Heart left ventricle (tissue), 16 donors: ENCODE measurements around the gene DOCK9. TPM values are rescaled to one million over a fixed set of nuclear protein-coding genes. Genes with fewer than 3 reads are reported as not detected.
A peak's percentile ranks its signal among the peaks of the same experiment; 100 is the strongest.

Source experiments
- ATAC-seq, 4 donors: fragments of 200-7000 bp; cut with Tn5 transposase; one replicate each; pipeline ENCODE4 v1.9.1; 2020 to 2022; ENCODE audit warnings: moderate library complexity in 4 of 4, mild to moderate bottlenecking in 3 of 4, moderate number of reproducible peaks in 1 of 4
- DNase-seq, 5 donors: peaks; one replicate each; pipeline ENCODE4 v3.0.0-alpha.2; 2020
- H3K27ac ChIP-seq, 12 donors: fragments of 200-600 bp; sonication (generic) in 4 of 12; one replicate each; pipeline versions ENCODE4 v1.5.0 to v1.8.0; 2016 to 2022; ENCODE audit warnings: mild to moderate bottlenecking in 2 of 12
- H3K27me3 ChIP-seq, 9 donors: fragments of 200-600 bp; sonication (generic) in 2 of 9; one replicate each; pipeline versions ENCODE4 v1.5.1 to v1.8.0; 2016 to 2022; ENCODE audit warnings: mild to moderate bottlenecking in 3 of 9
- H3K36me3 ChIP-seq, 9 donors: fragments of 200-600 bp; sonication (generic) in 2 of 9; one replicate each; pipeline versions ENCODE4 v1.5.0 to v1.8.0; 2018 to 2022; ENCODE audit warnings: mild to moderate bottlenecking in 2 of 9
- H3K4me1 ChIP-seq, 12 donors: fragments of 200-600 bp; sonication (generic) in 4 of 12; one replicate each; pipeline versions ENCODE4 v1.5.0 to v1.8.0; 2016 to 2022; ENCODE audit warnings: mild to moderate bottlenecking in 3 of 12
- H3K4me3 ChIP-seq, 12 donors: fragments of 200-600 bp; sonication (generic) in 4 of 12; one replicate each; pipeline versions ENCODE4 v1.5.0 to v1.8.0; 2017 to 2022; ENCODE audit warnings: mild to moderate bottlenecking in 9 of 12, moderate library complexity in 4 of 12
- H3K9me3 ChIP-seq, 12 donors: fragments of 200-600 bp; sonication (generic) in 4 of 12; one replicate each; pipeline versions ENCODE4 v1.5.0 to v1.8.0; 2016 to 2022; ENCODE audit warnings: mild to moderate bottlenecking in 1 of 12
- POLR2A ChIP-seq, 2 donors: fragments of 450-650 bp; IDR thresholded peaks; one replicate each; pipeline ENCODE4 v1.6.1; 2017; ENCODE audit warnings: antibody characterized with exemption in 2 of 2, mild to moderate bottlenecking in 2 of 2, moderate library complexity in 2 of 2
- WGBS, 4 donors: extraction: QIAGEN DNeasy Blood & Tissue Kit in 2 of 4; methylation state at CpG; one replicate each; pipeline versions ENCODE4 v1.1.5 to v1.1.7; 2013 to 2018; 5-methylcytosine and 5-hydroxymethylcytosine counted together
- intact Hi-C, 10 donors: fragments of 100-400 bp; cut with DNase I; formaldehyde crosslinking; loops; one replicate each; pipeline versions ENCODE4 v1.11.1 to v1.14.2; 2022
- polyA plus RNA-seq, 2 donors: library from polyadenylated mRNA; stranded (reverse); fragments of 200-250 nt; gene quantifications; one replicate each; pipeline ENCODE4 v1.2.3, GENCODE V29; 2013
- total RNA-seq, 9 donors: library from RNA; depleted of rRNA in 2 of 9; stranded (reverse); fragments of >200 nt in 2 of 9; fragmentation: NEBNext Ultra II Directional in 3 of 9; extraction: Animal tissue kit (Norgen Biotek cat#: 25700) in 3 of 9; gene quantifications; one replicate each; pipeline versions ENCODE4 v1.1.0 to v1.2.4, GENCODE V29; 2016 to 2023
- TF ChIP-seq, protein P1 (sequence below), 12 donors: fragments of 200-600 bp; sonication (generic) in 4 of 12; IDR thresholded peaks; one replicate each; pipeline versions ENCODE4 v1.5.0 to v1.8.0; 2018 to 2022; ENCODE audit warnings: antibody characterized with exemption in 12 of 12, mild to moderate bottlenecking in 5 of 12
- donor health status: ischemic (EF 13 %, LVEDD 7.1; RV severe dilation, severe dysfunction).
- donor health status: healthy with polysubstance abuse.
- donor health status: DM: no; HTN: yes; CAD: no.
- donor health status: DM: no; HTN: no; CAD: no.
- donor health status: ischemic (EF 25% LVEDD 6.9; RV normal size, moderate dysfunction).
- donor health status: ischemic (EF 25% LVEDD 5.7; RV mildly dilated, moderate dysfunction).
- donor health status: healthy.
- donor health status: DM: yes; HTN: yes; CAD: no.
- donor health status: ischemic (EF 35%, LVEDD 5.7; RV mildly dilated, moderate dysfunction).
- donor health status: nonischemic (EF 11% LVEDD 7.7; RV severe dilation, severe dysfunction).
- donor health status: DM: yes; HTN: yes; CAD: no.
- donor health status: PGD.
- donor health status: ischemic (EF 29% LVEDD 5.4; RV normal size, mild dysfunction).
- donor health status: nonischemic (EF 23%, LVEDD 6.1; RV moderate dilation, normal function).

DOCK9 gene
- total and polyA plus RNA-seq, 11 donors, result 21.4 to 128 (median 45.2) TPM

DNA sequence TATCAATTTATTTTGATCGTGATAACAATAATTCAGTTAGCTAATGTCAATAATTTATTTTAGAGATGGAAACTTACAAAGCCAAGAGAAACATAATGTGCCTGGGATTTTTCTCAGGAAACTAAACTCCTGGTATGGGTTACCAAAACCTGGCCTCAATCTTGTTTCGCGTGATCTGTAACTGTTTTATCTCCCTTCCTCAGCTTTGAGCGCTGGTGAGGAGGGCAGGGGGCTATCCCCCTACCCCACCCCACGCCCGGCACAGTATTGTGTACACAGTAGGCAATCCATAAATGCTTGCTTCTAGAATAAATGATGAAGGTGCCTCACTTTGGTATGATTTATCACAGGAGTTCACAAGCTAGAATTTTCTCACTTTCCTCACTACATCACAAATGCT, 7.7 kb upstream of the DOCK9 start:
- WGBS, 4 donors, result 92 to 96% (median 93%) methylated on average over 6 of the region's 6 CpGs
- Histone ChIP-seq H3K4me1 (peaks cover 0 to 31% (median 6%) of the 10 kb centered on the region in 12 donors), H3K27ac (peak overlapping the region in 2 of 12 donors; percentile 41 to 48), H3K9me3 (no peaks in the 10 kb centered on the region), H3K4me3 (no peak overlapping the region), H3K27me3 (no peaks in the 10 kb centered on the region), H3K36me3 (no peaks in the 10 kb centered on the region)
- no peak for ATAC-seq
- DNase-seq, result no peak
- intact Hi-C loops, result no loop called here
- TF ChIP-seq, protein P1, sequence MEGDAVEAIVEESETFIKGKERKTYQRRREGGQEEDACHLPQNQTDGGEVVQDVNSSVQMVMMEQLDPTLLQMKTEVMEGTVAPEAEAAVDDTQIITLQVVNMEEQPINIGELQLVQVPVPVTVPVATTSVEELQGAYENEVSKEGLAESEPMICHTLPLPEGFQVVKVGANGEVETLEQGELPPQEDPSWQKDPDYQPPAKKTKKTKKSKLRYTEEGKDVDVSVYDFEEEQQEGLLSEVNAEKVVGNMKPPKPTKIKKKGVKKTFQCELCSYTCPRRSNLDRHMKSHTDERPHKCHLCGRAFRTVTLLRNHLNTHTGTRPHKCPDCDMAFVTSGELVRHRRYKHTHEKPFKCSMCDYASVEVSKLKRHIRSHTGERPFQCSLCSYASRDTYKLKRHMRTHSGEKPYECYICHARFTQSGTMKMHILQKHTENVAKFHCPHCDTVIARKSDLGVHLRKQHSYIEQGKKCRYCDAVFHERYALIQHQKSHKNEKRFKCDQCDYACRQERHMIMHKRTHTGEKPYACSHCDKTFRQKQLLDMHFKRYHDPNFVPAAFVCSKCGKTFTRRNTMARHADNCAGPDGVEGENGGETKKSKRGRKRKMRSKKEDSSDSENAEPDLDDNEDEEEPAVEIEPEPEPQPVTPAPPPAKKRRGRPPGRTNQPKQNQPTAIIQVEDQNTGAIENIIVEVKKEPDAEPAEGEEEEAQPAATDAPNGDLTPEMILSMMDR (IDR thresholded peaks at IDR 0.05), result no peak
- no peak for TF ChIP-seq POLR2A (IDR thresholded peaks at IDR 0.05)

DNA sequence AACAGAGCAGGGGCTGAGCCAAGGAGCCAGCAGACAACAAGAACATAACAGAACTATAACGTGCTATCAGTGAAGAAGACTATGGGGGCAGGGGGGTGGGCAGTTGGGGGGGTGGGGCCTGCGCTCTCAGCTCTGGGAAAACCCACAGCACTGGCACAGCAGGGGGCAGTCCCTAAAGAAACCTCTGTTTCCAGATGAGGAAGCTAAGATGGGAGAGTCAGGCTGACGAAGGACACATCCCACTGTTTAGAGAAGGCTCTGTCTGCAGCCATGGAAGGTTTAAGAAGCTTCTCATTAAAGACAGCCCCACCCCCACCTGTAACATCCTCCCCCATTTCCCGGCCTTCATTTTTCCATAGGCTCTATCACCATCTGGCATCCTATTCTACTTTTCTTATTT, 7.1 kb upstream of the DOCK9 start:
- Histone ChIP-seq H3K9me3 (no peaks in the 10 kb centered on the region), H3K4me3 (no peak overlapping the region), H3K27me3 (no peaks in the 10 kb centered on the region), H3K4me1 (peaks cover 0 to 31% (median 6%) of the 10 kb centered on the region in 12 donors), H3K36me3 (no peaks in the 10 kb centered on the region), H3K27ac (no peak overlapping the region)
- TF ChIP-seq, protein P1 (IDR thresholded peaks at IDR 0.05), result no peak
- no peak for TF ChIP-seq POLR2A (IDR thresholded peaks at IDR 0.05)
- no peak for DNase-seq
- ATAC-seq, result no peak
- WGBS, 4 donors, result 79 to 92% (median 85%) methylated on average over 4 of the region's 4 CpGs
- intact Hi-C loops, result no loop called here

DNA sequence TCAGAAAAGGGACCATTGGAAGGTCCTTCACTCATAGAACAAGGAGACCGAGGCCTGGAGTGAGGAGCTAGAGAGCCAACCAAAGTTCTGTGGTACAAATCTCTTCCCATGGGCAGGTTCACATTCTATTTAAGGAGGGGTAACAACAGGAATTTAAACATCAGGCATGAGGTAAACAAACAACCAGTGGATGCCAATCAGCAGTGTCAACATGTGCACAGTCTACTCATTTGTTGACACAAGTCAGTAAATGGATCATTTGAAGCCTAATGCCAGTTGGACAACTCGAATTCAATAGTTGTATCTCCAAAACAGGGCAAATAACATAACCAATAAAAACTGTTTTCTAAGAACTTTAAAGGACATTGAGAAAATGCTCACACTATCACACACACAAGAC, 6.3 kb upstream of the DOCK9 start:
- no peak overlapping the region for H3K4me3 ChIP-seq
- intact Hi-C loops, result no loop called here
- ATAC-seq, result no peak
- no peaks in the 10 kb centered on the region for H3K36me3 ChIP-seq
- 93 to 96% (median 95%) methylated on average over 2 of the region's 2 CpGs for WGBS, 4 donors
- no peak for DNase-seq
- TF ChIP-seq POLR2A (IDR thresholded peaks at IDR 0.05), result no peak
- TF ChIP-seq, protein P1 (IDR thresholded peaks at IDR 0.05), result no peak
- no peaks in the 10 kb centered on the region for H3K9me3 ChIP-seq
- no peak overlapping the region for H3K27ac ChIP-seq
- no peaks in the 10 kb centered on the region for H3K27me3 ChIP-seq
- H3K4me1 ChIP-seq, result peaks cover 0 to 40% (median 6%) of the 10 kb centered on the region in 12 donors

DNA sequence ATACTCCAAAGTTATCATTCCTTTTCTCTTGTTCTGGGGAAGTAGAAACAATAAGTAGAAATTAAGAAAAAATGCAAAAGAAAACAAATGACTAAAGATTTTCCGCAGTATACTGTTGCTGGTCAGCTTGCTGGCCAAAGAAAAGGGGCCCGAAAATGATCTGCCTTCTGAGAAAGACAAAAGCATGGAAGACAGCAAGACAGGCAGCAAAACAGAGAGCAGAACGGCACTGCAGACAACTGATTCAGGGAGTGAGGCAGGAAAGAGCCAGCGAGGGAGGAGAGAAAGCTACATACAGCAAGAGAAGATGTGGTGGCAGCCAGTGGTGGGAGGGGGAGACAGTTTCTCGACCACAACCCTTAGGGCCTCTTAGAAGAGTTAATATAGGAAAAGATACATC, 5.3 kb upstream of the DOCK9 start:
- no peaks in the 10 kb centered on the region for H3K9me3 ChIP-seq
- H3K27me3 ChIP-seq, result peaks cover 0 to under 1% (median 0%) of the 10 kb centered on the region in 9 donors
- no peaks in the 10 kb centered on the region for H3K36me3 ChIP-seq
- peaks cover 0 to 41% (median 13%) of the 10 kb centered on the region in 12 donors for H3K4me1 ChIP-seq
- ATAC-seq (no peak), DNase-seq (no peak)
- WGBS, 4 donors, result 74 to 86% (median 79%) methylated on average over 5 of the region's 5 CpGs
- no peak overlapping the region for H3K27ac ChIP-seq
- H3K4me3 ChIP-seq, result no peak overlapping the region
- intact Hi-C loops, result no loop called here
- TF ChIP-seq, protein P1 (IDR thresholded peaks at IDR 0.05), result no peak
- no peak for TF ChIP-seq POLR2A (IDR thresholded peaks at IDR 0.05)
